Non-pigmented ciliary epithelial cell (primary cell): Measurements from ENCODE around the gene PGAP3.
"Not testable (repeated sequence)": the region's sequence is repeated elsewhere in the genome, so short reads cannot be mapped to it uniquely, and the experiment has no call there.

Experiments
- DNase-seq: peaks from one replicate; pipeline ENCODE4 v3.0.0-alpha.2; 2010; ENCODE audit warnings: low read depth

The PGAP3 gene

DNA sequence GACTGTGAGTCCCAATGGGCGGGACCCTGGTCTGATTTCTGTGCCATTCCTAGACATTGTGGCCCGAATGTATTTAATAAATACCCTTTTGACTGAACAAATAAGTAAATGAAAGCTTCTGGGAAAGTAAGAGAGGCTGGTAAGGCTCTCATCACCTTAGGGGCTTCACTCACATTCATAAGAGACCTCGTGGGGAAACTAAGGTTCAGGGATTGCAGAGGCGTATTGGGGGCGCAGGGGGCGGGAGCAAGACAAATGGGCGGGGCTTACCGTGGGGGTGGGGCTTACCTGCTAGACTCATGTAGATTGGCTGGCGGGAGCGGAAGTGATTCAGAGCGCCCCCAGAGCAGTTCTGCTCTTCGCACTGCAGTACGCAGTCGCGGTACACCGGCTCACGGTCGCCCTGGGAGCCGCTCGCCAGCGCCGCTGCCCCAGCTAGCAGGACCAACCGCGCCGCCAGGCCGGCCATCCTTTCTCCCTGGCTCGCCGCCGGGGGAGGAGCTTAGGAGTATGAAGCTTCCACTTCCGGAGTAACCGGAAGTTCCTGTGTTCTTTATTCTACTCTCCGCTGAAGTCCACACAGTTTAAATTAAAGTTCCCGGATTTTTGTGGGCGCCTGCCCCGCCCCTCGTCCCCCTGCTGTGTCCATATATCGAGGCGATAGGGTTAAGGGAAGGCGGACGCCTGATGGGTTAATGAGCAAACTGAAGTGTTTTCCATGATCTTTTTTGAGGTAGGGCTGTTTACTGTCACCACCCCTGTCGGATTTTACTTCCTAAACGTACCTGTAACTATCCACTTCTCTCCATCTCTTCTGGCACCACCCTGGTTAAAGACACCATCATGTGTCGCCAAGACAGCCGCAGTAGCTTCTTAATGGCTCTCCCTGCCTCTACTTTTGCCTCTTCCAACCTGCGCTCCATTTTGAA is at the start of gene PGAP3:
TSS of gene PGAP3 (minus strand) at position 512 of the 929 bp plus-strand sequence. CDS start at position 469, 43 bp downstream.
- DNase-seq, result peak; percentile 60

DNA sequence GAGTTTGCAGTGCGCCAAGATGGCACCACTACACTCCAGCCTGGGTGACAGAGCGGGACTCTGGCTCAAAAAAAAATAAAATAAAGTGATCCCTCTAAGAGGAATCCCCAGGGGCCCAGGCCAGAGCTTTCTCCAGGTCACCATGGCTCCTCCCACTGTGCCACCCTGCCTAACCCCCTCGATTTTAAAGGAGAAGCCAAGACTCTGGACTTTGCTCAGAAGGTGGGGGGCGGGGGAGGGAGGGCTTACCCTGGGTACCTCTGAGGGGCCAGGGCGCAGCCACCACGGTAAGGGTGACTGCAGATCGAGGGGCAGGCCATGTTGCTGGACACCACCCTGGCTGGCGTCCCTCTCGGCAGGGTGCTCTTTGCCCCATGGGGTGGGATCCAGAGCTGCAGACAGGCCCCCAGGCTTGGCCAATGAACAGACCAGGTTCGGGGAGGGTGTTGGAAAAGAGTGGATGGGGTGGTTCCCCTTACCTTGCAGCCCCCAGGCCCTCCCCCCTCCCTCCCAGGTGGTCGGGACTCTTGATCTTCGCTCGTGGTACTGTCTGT is 49.4 kb upstream of the PGAP3 start:
- DNase-seq, result no peak

DNA sequence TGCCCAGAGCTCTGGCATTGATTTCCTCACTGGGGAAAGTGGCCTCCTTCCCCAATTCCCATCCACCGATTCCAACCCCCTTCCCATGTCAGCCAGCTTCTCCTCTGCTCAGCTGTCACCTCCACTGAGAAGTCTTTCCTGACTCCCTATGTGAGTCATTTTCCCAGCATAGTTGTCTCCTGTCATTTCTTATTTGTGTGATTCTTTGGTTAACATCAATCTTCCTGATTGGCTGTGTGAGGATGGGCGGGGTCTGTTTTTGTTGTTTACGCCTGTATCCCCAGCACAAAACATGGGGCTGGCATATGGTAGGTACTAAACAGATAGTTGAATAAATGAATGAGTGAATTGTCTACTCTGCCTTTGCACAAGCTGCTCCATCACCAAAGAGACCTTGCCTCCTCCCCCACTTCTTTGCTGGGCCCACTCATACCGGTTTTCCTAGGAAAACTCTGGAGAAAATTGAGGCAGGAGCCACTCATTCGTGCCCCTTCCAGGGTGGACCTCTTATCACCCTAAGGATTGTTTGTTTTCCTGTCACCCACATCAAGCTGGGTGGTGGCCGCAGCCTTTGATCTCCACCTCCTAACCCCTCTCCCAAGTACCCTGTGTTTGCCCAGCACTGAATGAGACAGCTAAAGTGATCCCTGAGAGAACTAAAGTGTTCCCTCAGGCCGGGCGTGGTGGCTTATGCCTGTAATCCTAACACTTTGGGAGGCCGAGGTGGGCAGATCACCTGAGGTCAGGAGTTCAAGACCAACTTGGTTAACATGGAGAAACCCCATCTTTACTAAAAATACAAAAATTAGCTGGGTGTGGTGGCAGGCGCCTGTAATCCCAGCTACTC is 48.7 kb upstream of the PGAP3 start:
- no peak for DNase-seq

DNA sequence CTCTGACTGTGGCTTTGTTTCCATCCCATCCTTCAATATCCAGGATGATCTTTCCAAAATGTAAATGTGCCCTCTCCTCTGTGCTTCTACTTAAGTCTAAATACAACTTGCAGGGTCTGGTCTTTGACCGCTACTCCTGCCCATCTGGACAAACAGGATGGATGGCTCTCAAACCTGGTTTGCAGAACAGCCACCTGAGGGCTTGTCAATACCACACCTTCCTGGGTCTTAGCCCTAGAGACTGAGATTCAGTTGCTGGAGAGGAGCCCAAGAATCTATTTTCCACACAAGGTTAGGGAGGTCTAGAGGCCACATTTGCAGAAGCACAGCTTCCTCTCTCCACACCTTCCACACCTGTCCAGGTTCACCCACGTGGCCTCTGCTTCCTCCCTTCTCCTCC is 48.0 kb upstream of the PGAP3 start:
- no peak for DNase-seq

GRCh38 chr17:39732586-39732985 is 44.7 kb upstream of the PGAP3 start:
- DNase-seq, result no peak

DNA sequence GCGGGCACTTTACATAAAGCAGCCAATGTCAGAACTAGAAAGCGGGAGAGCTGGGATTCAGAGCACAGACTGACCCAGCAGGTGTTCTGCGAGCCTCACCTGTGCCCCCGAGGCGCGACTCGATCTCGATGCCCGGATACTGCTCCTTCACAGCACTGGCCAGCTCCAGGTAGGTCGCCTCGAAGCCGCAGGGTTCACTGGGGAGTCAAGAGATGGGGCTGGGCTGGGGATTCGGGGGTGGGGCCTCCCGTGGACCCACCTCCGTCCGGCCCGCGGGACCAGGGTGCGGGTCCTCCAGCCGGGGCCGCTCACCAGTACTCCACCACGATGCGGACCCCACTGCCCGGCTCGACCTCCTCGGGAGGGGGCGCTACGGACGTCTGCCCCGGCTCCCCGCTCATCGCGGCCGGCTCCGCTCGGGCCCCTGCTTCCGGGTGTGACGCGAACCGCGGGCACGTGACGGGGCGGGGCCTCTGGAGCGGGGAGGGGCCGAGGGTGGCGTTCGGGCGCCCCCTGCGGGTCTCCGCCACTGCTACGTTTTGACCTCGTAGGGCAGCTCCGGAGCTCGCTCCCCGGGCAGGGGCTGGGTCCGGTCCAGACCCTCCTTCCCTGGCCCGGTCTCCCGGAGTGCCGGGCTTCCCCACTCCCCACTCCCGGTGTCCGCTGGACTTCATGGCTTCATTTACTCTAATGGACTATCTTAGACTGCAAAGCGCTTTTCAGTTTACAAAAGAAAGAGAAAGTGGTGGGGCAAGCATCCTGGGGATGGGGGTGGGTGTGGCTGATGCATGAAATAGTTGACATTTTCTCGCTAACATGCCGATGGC is 42.5 kb upstream of the PGAP3 start, which contains the start of gene MIEN1:
TSS of gene MIEN1 (minus strand) at position 438 of the 827 bp plus-strand sequence. CDS start at position 401, 37 bp downstream.
- no peak for DNase-seq

DNA sequence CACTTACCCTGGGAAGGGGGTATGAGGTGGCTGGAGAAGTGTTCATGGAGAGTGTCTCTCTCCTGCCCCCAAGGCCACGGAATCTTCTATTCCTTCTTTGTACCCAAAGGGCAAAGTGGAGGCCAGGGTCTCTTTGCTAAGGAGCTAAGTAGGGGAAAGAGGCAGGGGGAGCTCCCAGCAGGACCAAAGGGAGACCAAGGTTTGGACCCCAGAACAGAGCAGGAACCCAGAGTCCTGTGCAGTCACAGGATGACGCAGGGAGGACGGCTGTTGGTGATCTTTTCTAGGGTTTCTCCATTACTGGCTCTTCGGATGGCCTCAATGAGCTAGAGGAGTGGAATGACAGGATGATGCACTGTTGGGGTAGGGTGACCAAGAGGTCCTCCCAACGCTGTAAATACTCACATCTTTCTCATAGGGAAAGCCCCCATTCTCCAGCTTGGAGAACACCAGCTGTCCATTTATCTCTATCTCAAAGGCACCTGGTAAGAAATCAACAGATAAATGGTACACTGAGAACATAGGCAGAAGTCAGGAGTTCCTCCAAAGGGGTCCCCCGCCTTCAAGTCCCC is 41.5 kb upstream of the PGAP3 start:
- DNase-seq, result no peak

DNA sequence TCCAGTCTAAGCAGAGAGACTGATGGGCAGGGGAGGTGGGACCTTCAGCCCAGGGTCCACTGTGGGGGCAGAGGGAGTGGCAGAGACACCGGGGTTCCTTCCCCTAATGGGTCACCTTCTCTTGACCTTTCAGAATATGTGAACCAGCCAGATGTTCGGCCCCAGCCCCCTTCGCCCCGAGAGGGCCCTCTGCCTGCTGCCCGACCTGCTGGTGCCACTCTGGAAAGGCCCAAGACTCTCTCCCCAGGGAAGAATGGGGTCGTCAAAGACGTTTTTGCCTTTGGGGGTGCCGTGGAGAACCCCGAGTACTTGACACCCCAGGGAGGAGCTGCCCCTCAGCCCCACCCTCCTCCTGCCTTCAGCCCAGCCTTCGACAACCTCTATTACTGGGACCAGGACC is 39.7 kb upstream of the PGAP3 start:
- no peak for DNase-seq

GRCh38 chr17:39726617-39727016 is 38.8 kb upstream of the PGAP3 start:
- DNase-seq, result no peak

DNA sequence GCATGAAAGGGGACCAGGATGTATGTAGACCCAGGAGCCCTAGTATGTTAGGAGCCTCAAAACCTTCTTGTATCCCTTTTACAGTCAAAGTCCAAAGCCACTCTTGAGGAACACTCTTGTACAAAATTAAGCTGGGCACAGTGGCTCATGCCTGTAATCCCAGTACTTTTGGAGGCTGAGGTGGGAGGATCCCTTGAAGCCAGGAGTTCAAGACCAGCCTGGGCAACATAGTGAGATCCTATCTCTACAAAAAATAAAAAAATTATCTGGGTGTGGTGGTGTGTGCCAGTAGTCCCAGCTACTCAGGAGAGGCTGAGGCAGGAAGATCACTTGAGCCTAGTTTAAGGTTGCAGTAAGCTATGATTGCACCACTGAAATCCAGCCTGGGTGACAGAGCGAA is 38.1 kb upstream of the PGAP3 start:
- DNase-seq, result not testable (repeated sequence)

DNA sequence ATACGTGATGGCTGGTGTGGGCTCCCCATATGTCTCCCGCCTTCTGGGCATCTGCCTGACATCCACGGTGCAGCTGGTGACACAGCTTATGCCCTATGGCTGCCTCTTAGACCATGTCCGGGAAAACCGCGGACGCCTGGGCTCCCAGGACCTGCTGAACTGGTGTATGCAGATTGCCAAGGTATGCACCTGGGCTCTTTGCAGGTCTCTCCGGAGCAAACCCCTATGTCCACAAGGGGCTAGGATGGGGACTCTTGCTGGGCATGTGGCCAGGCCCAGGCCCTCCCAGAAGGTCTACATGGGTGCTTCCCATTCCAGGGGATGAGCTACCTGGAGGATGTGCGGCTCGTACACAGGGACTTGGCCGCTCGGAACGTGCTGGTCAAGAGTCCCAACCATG is 36.9 kb upstream of the PGAP3 start:
- DNase-seq, result no peak

- DNase-seq, result no peak
Measured at GRCh38 chr17:39722965-39723848, 35.4 kb upstream of the PGAP3 start.

GRCh38 chr17:39722104-39722503 is 34.2 kb upstream of the PGAP3 start:
- no peak for DNase-seq

DNA sequence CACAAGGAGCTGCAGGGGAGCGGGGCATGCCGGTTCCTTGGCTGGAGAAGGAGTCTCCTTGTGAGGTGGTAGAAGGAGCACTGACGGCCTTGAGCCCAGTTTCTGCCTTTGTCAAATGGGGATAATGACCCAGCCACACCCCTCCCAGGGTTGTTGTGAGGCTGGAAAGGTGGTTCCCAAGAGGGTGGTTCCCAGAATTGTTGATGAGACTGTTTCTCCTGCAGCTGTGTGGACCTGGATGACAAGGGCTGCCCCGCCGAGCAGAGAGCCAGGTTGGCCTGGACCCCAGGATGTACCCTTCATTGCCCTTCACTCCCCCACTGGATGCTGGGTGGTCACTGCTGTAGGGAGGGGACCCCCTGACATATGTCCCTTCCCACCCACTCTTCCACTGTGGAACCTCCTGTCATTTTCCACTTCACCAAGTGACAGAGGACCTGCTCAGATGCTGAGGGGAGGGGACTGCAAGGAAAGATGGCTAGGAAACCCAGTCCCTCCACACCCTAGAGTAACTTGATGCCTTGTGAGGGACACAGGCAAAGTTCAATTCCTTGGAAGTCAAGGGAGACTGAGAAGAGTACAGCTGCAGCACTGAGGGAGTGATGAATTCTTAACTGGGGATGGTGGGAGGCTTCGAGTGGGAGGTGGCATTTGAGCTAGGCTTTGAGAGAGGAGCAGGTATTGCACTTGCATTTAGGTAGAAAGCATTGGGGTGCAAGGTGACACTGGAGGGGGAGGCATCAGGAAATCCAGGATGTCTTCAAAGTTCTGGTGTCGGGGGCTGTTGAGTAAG is 31.9 kb upstream of the PGAP3 start:
- DNase-seq, result no peak

GRCh38 chr17:39717660-39718059 is 29.8 kb upstream of the PGAP3 start:
- DNase-seq, result no peak

GRCh38 chr17:39716879-39717536 is 29.2 kb upstream of the PGAP3 start:
- DNase-seq, result no peak

GRCh38 chr17:39716073-39716818 is 28.4 kb upstream of the PGAP3 start:
- DNase-seq, result no peak
